HEK293 (cell line): ENCODE data around the gene MTCH1.

Source experiments
- CTCF ChIA-PET: fragments of 350-600 bp; formaldehyde crosslinking; extraction: SDS; loops from one replicate; lab custom pipeline; 2021; ENCODE audit warnings: antibody characterized with exemption; lab: Yijun Ruan, JAX
- POLR2A ChIA-PET: fragments of 300-600 bp; formaldehyde crosslinking; extraction: SDS; loops from one replicate; lab custom pipeline; 2020; ENCODE audit warnings: antibody characterized with exemption, inconsistent platforms; lab: Yijun Ruan, JAX
- H3K27ac ChIP-seq: fragments of 200-500 bp; sonication (Bioruptor generic); 2 replicates; pipeline ENCODE4 v1.5.1; 2014; ENCODE audit warnings: low read depth, low read length, control low read depth, inconsistent platforms; ENCODE audit errors: extremely low read depth
- H3K36me3 ChIP-seq, 2 experiments: fragments of 200-500 bp in 1 of 2; sonication (Bioruptor generic) in 1 of 2; 1 replicate in 1 of 2; 2 replicates in 1 of 2; pipeline ENCODE4 v1.5.1; 2014 to 2017; ENCODE audit warnings: inconsistent platforms in 2 of 2, low read length in 2 of 2; ENCODE audit not compliant: control insufficient read depth in 2 of 2, insufficient read depth in 1 of 2
- H3K4me1 ChIP-seq: fragments of 200-500 bp; sonication (Bioruptor generic); 2 replicates; pipeline ENCODE4 v1.5.1; 2014; ENCODE audit warnings: mild to moderate bottlenecking, low read length, inconsistent platforms; ENCODE audit not compliant: control insufficient read depth, insufficient read depth
- H3K4me3 ChIP-seq: 2 replicates; pipeline ENCODE4 v1.5.1; 2011; ENCODE audit warnings: low read depth, mild to moderate bottlenecking, control low read depth, low read length, moderate library complexity
- H3K9me3 ChIP-seq: fragments of 200-500 bp; sonication (Bioruptor generic); 2 replicates; pipeline ENCODE4 v1.5.1; 2014; ENCODE audit warnings: low read depth, low read length, inconsistent platforms; ENCODE audit not compliant: control insufficient read depth, insufficient read depth
- BCL6B ChIP-seq: fragments of 450-650 bp; formaldehyde crosslinking; IDR thresholded peaks from 2 replicates; pipeline ENCODE4 v1.5.1; 2017; ENCODE audit warnings: missing biosample characterization, missing genetic modification characterization
- GLIS2 ChIP-seq: fragments of 450-650 bp; formaldehyde crosslinking; IDR thresholded peaks from 2 replicates; pipeline ENCODE4 v1.5.1; 2016; ENCODE audit warnings: missing biosample characterization, missing genetic modification characterization
- HOXA7 ChIP-seq: sonication (generic); formaldehyde crosslinking; IDR thresholded peaks from 2 replicates; pipeline ENCODE4 v1.8.1; 2022; ENCODE audit warnings: missing genetic modification reagents, borderline replicate concordance
- IKZF3 ChIP-seq: fragments of 450-650 bp; IDR thresholded peaks from 2 replicates; pipeline ENCODE4 v1.5.0; 2018; ENCODE audit warnings: missing biosample characterization, mild to moderate bottlenecking, missing genetic modification characterization, moderate library complexity
- KLF16 ChIP-seq: fragments of 450-650 bp; formaldehyde crosslinking; IDR thresholded peaks from 2 replicates; pipeline ENCODE4 v1.5.1; 2017; ENCODE audit warnings: missing biosample characterization, missing genetic modification characterization
- YY1 ChIP-seq: fragments of 450-650 bp; formaldehyde crosslinking; IDR thresholded peaks from 2 replicates; pipeline ENCODE4 v1.5.1; 2018; ENCODE audit warnings: missing biosample characterization, missing genetic modification characterization
- ZBTB17 ChIP-seq: fragments of 450-650 bp; formaldehyde crosslinking; IDR thresholded peaks from 2 replicates; pipeline ENCODE4 v1.5.1; 2016; ENCODE audit warnings: missing biosample characterization, missing genetic modification characterization
- ZBTB20 ChIP-seq: fragments of 450-650 bp; formaldehyde crosslinking; IDR thresholded peaks from 2 replicates; pipeline ENCODE4 v1.5.1; 2016; ENCODE audit warnings: missing biosample characterization, missing genetic modification characterization
- ZNF174 ChIP-seq: fragments of 450-650 bp; formaldehyde crosslinking; IDR thresholded peaks from 2 replicates; pipeline ENCODE4 v1.5.0; 2017; ENCODE audit warnings: missing biosample characterization, mild to moderate bottlenecking, missing genetic modification characterization
- ZNF175 ChIP-seq: fragments of 450-650 bp; formaldehyde crosslinking; IDR thresholded peaks from 2 replicates; pipeline ENCODE4 v1.5.1; 2016; ENCODE audit warnings: missing biosample characterization, missing genetic modification characterization
- ZNF184 ChIP-seq: fragments of 450-650 bp; IDR thresholded peaks from 2 replicates; pipeline ENCODE4 v1.5.1; 2018; ENCODE audit warnings: missing biosample characterization, mild to moderate bottlenecking, missing genetic modification characterization
- ZNF555 ChIP-seq: fragments of 450-650 bp; formaldehyde crosslinking; conservative IDR thresholded peaks from 2 replicates; pipeline ENCODE4 v1.5.1; 2017; ENCODE audit warnings: missing biosample characterization, mild to moderate bottlenecking, missing genetic modification characterization, inconsistent platforms
- ZNF560 ChIP-seq: fragments of 450-650 bp; formaldehyde crosslinking; IDR thresholded peaks from 2 replicates; pipeline ENCODE4 v1.5.1; 2017; ENCODE audit warnings: missing biosample characterization, missing genetic modification characterization, borderline replicate concordance
- ZNF658 ChIP-seq: fragments of 450-650 bp; formaldehyde crosslinking; IDR thresholded peaks from 2 replicates; pipeline ENCODE4; 2016; ENCODE audit warnings: missing biosample characterization, missing genetic modification characterization
- TF ChIP-seq, protein P1 (sequence below): fragments of 450-650 bp; IDR thresholded peaks from 2 replicates; pipeline ENCODE4 v1.5.1; 2018; ENCODE audit warnings: missing biosample characterization, missing genetic modification characterization
- TF ChIP-seq, protein P2 (sequence below): fragments of 450-650 bp; formaldehyde crosslinking; IDR thresholded peaks from 2 replicates; pipeline ENCODE4 v1.5.1; 2017; ENCODE audit warnings: missing biosample characterization, mild to moderate bottlenecking, missing genetic modification characterization, moderate library complexity
- TF ChIP-seq, protein P3 (sequence below): fragments of 450-650 bp; formaldehyde crosslinking; optimal IDR thresholded peaks from 2 replicates; pipeline ENCODE3; 2016; ENCODE audit warnings: missing biosample characterization, mild to moderate bottlenecking, missing genetic modification characterization
- TF ChIP-seq, protein P4 (sequence below): fragments of 450-650 bp; formaldehyde crosslinking; IDR thresholded peaks from 2 replicates; pipeline ENCODE4 v1.5.1; 2016; ENCODE audit warnings: missing biosample characterization, missing genetic modification characterization

MTCH1 gene

GRCh38 chr6:37017606-37018197 lies 31.7 kb upstream of the MTCH1 start:
- peaks cover 3% of the 10 kb centered on the region; the same call in 1 of the 2 replicates for H3K4me1 ChIP-seq
- H3K4me3 ChIP-seq: no peak overlapping the region
- no peak overlapping the region for H3K27ac ChIP-seq
- no peaks in the 10 kb centered on the region for H3K36me3 ChIP-seq
- peak; percentile 25; the same call in 1 of the 2 replicates for TF ChIP-seq ZBTB20 (tag by site-specific recombination)
- no peak for TF ChIP-seq YY1 (tag by site-specific recombination)
- no peak for TF ChIP-seq KLF16
- TF ChIP-seq, all 188 proteins: peak for 1
- no peaks in the 10 kb centered on the region for H3K9me3 ChIP-seq
- ChIA-PET POLR2A (interaction anchor here (0.8 to 2.4 kb wide), 11 partner anchors 11 to 297 kb away, joined by 3 to 16 read pairs (median 6); partner anchors contain the start of genes C6orf89, MTCH1 and PPIL1), CTCF (interaction anchor here (0.5 to 20.3 kb wide), 101 partner anchors 8 to 1540 kb away, joined by 3 to 845 read pairs (median 6); partner anchors contain the start of genes C6orf89, CDKN1A, FGD2 and MTCH1)

GRCh38 chr6:37016995-37017394 lies 31.0 kb upstream of the MTCH1 start:
- Histone ChIP-seq H3K4me3 (no peak overlapping the region), H3K36me3 (no peaks in the 10 kb centered on the region), H3K27ac (no peak overlapping the region), H3K9me3 (no peaks in the 10 kb centered on the region), H3K4me1 (peaks cover 3% of the 10 kb centered on the region; the same call in 1 of the 2 replicates)
- TF ChIP-seq, protein P1, sequence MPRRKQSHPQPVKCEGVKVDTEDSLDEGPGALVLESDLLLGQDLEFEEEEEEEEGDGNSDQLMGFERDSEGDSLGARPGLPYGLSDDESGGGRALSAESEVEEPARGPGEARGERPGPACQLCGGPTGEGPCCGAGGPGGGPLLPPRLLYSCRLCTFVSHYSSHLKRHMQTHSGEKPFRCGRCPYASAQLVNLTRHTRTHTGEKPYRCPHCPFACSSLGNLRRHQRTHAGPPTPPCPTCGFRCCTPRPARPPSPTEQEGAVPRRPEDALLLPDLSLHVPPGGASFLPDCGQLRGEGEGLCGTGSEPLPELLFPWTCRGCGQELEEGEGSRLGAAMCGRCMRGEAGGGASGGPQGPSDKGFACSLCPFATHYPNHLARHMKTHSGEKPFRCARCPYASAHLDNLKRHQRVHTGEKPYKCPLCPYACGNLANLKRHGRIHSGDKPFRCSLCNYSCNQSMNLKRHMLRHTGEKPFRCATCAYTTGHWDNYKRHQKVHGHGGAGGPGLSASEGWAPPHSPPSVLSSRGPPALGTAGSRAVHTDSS (tag by site-specific recombination): no peak
- TF ChIP-seq IKZF3 (tag by site-specific recombination) (no peak), BCL6B (tag by site-specific recombination) (no peak), HOXA7 (CRISPR knock-in tag) (no peak), GLIS2 (no peak), ZNF175 (tag by site-specific recombination) (no peak), ZNF658 (tag by site-specific recombination) (no peak), ZBTB17 (no peak), ZNF184 (tag by site-specific recombination) (no peak), ZNF555 (no peak), ZNF174 (no peak), ZNF560 (no peak)
- TF ChIP-seq, protein P2, sequence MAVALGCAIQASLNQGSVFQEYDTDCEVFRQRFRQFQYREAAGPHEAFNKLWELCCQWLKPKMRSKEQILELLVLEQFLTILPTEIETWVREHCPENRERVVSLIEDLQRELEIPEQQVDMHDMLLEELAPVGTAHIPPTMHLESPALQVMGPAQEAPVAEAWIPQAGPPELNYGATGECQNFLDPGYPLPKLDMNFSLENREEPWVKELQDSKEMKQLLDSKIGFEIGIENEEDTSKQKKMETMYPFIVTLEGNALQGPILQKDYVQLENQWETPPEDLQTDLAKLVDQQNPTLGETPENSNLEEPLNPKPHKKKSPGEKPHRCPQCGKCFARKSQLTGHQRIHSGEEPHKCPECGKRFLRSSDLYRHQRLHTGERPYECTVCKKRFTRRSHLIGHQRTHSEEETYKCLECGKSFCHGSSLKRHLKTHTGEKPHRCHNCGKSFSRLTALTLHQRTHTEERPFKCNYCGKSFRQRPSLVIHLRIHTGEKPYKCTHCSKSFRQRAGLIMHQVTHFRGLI: no peak
- TF ChIP-seq, protein P3, sequence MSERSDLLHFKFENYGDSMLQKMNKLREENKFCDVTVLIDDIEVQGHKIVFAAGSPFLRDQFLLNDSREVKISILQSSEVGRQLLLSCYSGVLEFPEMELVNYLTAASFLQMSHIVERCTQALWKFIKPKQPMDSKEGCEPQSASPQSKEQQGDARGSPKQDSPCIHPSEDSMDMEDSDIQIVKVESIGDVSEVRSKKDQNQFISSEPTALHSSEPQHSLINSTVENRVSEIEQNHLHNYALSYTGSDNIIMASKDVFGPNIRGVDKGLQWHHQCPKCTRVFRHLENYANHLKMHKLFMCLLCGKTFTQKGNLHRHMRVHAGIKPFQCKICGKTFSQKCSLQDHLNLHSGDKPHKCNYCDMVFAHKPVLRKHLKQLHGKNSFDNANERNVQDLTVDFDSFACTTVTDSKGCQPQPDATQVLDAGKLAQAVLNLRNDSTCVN (tag by site-specific recombination): no peak
- TF ChIP-seq, protein P4, sequence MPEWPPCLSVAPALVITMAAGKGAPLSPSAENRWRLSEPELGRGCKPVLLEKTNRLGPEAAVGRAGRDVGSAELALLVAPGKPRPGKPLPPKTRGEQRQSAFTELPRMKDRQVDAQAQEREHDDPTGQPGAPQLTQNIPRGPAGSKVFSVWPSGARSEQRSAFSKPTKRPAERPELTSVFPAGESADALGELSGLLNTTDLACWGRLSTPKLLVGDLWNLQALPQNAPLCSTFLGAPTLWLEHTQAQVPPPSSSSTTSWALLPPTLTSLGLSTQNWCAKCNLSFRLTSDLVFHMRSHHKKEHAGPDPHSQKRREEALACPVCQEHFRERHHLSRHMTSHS (tag by site-specific recombination): no peak
- CTCF ChIA-PET: interaction anchor here (1.3 to 20.3 kb wide), 33 partner anchors 10 to 402 kb away, joined by 3 to 845 read pairs (median 17); partner anchors contain the start of genes C6orf89, FGD2, MTCH1 and PIM1
- POLR2A ChIA-PET: interaction anchor here (1.0 to 2.2 kb wide), 4 partner anchors 10 to 251 kb away, joined by 3 to 14 read pairs (median 7); partner anchors contain the start of gene MTCH1
